ENCODE measurements around the gene BEST1. TPM values are rescaled to one million over a fixed set of nuclear protein-coding genes. Genes with fewer than 3 reads are reported as not detected.
A peak's percentile ranks its signal among the peaks of the same experiment; 100 is the strongest.

The BEST1 gene
- total RNA-seq, 1 experiment from 2014 or later, result 0.17 TPM

DNA sequence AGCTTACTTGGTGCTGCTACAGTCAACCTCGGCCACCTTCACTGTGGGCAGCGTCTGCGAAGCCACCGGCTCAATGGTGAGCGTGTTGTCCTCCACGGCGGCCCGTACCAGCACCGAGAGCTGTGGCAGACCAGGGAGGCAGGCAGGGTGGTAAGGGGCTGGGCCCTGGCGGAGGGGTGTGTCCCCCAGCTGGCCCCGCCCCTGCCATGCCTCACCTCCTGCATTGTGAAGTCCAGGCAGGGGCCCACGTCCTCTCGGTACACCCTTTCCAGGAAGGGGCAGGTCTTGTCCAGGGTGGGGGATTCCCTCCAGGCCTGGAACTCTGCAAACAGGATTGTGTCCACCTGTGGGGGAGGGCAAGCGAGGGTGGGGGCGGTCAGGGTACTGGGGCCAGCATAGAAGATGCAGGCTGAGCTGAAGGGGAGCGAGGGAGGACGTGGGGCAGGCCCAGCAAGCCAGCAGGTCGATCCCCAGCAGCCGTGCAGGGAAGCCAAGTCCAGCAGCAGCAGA lies 45.6 kb upstream of the BEST1 start:
- no peak overlapping the region for H3K27ac Mint-ChIP-seq
- DNase-seq (ENCODE audit: low spot score) (peak; percentile 72), ATAC-seq (peak; percentile 84)
- no peaks in the 10 kb centered on the region for H3K27me3 Mint-ChIP-seq (ENCODE audit: low read depth)
- no peaks in the 10 kb centered on the region for H3K9me3 Mint-ChIP-seq
- TF ChIP-seq, protein P1, sequence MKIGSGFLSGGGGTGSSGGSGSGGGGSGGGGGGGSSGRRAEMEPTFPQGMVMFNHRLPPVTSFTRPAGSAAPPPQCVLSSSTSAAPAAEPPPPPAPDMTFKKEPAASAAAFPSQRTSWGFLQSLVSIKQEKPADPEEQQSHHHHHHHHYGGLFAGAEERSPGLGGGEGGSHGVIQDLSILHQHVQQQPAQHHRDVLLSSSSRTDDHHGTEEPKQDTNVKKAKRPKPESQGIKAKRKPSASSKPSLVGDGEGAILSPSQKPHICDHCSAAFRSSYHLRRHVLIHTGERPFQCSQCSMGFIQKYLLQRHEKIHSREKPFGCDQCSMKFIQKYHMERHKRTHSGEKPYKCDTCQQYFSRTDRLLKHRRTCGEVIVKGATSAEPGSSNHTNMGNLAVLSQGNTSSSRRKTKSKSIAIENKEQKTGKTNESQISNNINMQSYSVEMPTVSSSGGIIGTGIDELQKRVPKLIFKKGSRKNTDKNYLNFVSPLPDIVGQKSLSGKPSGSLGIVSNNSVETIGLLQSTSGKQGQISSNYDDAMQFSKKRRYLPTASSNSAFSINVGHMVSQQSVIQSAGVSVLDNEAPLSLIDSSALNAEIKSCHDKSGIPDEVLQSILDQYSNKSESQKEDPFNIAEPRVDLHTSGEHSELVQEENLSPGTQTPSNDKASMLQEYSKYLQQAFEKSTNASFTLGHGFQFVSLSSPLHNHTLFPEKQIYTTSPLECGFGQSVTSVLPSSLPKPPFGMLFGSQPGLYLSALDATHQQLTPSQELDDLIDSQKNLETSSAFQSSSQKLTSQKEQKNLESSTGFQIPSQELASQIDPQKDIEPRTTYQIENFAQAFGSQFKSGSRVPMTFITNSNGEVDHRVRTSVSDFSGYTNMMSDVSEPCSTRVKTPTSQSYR (CRISPR knock-in tag; IDR thresholded peaks at IDR 0.05), result no peak
- TF ChIP-seq E2F1 (CRISPR knock-in tag; IDR thresholded peaks at IDR 0.05) (no peak), ZBTB21 (CRISPR knock-in tag; IDR thresholded peaks at IDR 0.05; ENCODE audit: borderline replicate concordance) (no peak), ZNF423 (CRISPR knock-in tag; IDR thresholded peaks at IDR 0.05) (no peak), E2F5 (CRISPR knock-in tag; IDR thresholded peaks at IDR 0.05) (no peak), USF1 (CRISPR knock-in tag; IDR thresholded peaks at IDR 0.05) (no peak), HMGA2 (CRISPR knock-in tag; IDR thresholded peaks at IDR 0.05) (no peak), ZNF671 (CRISPR knock-in tag; IDR thresholded peaks at IDR 0.05) (no peak), FOXP1 (CRISPR knock-in tag; IDR thresholded peaks at IDR 0.05; ENCODE audit: borderline replicate concordance) (0 out of 2 replicates have a peak, but pooled peaks have one; percentile 21), MAX (CRISPR knock-in tag; IDR thresholded peaks at IDR 0.05) (no peak), SMAD4 (CRISPR knock-in tag; IDR thresholded peaks at IDR 0.05) (no peak), SP1 (CRISPR knock-in tag; conservative IDR thresholded peaks at IDR 0.05) (0 out of 2 replicates have a peak, but pooled peaks have one; percentile 37), ZNF219 (CRISPR knock-in tag; IDR thresholded peaks at IDR 0.05; ENCODE audit: borderline replicate concordance) (no peak)
- TF ChIP-seq, protein P2, sequence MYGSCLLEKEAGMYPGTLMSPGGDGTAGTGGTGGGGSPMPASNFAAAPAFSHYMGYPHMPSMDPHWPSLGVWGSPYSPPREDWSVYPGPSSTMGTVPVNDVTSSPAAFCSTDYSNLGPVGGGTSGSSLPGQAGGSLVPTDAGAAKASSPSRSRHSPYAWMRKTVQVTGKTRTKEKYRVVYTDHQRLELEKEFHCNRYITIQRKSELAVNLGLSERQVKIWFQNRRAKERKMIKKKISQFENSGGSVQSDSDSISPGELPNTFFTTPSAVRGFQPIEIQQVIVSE (CRISPR knock-in tag; IDR thresholded peaks at IDR 0.05; ENCODE audit: borderline replicate concordance), result no peak
- TF ChIP-seq, protein P3, sequence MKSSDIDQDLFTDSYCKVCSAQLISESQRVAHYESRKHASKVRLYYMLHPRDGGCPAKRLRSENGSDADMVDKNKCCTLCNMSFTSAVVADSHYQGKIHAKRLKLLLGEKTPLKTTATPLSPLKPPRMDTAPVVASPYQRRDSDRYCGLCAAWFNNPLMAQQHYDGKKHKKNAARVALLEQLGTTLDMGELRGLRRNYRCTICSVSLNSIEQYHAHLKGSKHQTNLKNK (CRISPR knock-in tag; IDR thresholded peaks at IDR 0.05), result no peak
- no peaks in the 10 kb centered on the region for H3K36me3 Mint-ChIP-seq
- POLR2A ChIA-PET, result interaction anchor here (0.5 to 1.2 kb wide), 4 partner anchors 41 to 1749 kb away, joined by 3 to 7 read pairs (median 3); partner anchors contain the start of gene BEST1
- CTCF ChIA-PET, result interaction anchor here (0.6 to 10.9 kb wide), 15 partner anchors 9 to 210 kb away, joined by 3 to 685 read pairs (median 5); partner anchors contain the start of genes BEST1, FEN1 and TMEM258
- H3K4me3 Mint-ChIP-seq, result no peak overlapping the region
- peaks cover 29% of the 10 kb centered on the region for H3K4me1 Mint-ChIP-seq

DNA sequence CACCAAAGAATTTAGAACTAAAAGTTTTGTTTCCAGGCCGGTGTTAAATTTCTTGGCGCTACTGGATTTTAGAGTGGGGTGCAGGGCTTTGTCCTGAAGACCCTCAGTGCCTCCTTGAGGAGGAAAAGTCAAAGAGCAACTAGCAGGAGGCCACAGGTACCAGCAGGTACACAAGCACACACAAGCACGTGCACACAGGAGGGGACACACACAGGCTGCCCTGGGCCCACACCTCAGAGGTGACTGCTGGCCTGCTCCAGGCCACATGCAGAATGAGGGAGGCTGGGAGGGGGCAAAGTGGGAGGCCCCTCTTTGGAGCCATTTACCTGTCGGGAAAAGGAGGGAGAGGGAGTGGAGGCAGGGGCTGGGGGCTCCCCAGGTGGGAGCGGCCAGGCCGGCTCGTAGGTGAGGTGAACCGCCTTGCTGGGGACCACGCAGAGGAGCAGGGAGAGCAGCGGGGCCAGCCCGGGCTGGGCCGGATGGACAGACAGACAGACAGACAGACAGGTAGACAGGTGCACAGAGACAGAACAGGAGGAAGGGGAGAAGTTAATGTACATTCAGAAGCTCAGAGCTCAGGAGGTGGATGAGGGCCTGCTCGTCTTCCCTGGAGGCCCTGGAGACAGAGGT lies 45.0 kb upstream of the BEST1 start:
- Mint-ChIP-seq H3K4me1 (peaks cover 30% of the 10 kb centered on the region), H3K9me3 (no peaks in the 10 kb centered on the region), H3K36me3 (no peaks in the 10 kb centered on the region), H3K27ac (no peak overlapping the region), H3K4me3 (no peak overlapping the region), H3K27me3 (ENCODE audit: low read depth) (no peaks in the 10 kb centered on the region)
- DNase-seq (ENCODE audit: low spot score), result no peak
- ATAC-seq, result no peak
- TF ChIP-seq MAX (CRISPR knock-in tag; IDR thresholded peaks at IDR 0.05) (no peak), CTCF (IDR thresholded peaks at IDR 0.05) (no peak)
- ChIA-PET CTCF (interaction anchor here (0.8 to 10.9 kb wide), 15 partner anchors 8 to 210 kb away, joined by 3 to 685 read pairs (median 5); partner anchors contain the start of gene BEST1), POLR2A (interaction anchor here (0.9 to 1.2 kb wide), 3 partner anchors 41 to 90 kb away, joined by 3 read pairs; partner anchors contain the start of gene BEST1)

Measured in WTC11 (cell line).